CD4-positive, alpha-beta T cell treated with Interleukin-1 beta for 1 hour (primary cell): ENCODE results near the gene METTL3.
"Not testable (repeated sequence)": the region's sequence is repeated elsewhere in the genome, so short reads cannot be mapped to it uniquely, and the experiment has no call there.

Experiments used
- DNase-seq, 2 donors: peaks; one replicate each; pipeline ENCODE4 v3.0.0-alpha.2; 2020 to 2022

The METTL3 gene

DNA sequence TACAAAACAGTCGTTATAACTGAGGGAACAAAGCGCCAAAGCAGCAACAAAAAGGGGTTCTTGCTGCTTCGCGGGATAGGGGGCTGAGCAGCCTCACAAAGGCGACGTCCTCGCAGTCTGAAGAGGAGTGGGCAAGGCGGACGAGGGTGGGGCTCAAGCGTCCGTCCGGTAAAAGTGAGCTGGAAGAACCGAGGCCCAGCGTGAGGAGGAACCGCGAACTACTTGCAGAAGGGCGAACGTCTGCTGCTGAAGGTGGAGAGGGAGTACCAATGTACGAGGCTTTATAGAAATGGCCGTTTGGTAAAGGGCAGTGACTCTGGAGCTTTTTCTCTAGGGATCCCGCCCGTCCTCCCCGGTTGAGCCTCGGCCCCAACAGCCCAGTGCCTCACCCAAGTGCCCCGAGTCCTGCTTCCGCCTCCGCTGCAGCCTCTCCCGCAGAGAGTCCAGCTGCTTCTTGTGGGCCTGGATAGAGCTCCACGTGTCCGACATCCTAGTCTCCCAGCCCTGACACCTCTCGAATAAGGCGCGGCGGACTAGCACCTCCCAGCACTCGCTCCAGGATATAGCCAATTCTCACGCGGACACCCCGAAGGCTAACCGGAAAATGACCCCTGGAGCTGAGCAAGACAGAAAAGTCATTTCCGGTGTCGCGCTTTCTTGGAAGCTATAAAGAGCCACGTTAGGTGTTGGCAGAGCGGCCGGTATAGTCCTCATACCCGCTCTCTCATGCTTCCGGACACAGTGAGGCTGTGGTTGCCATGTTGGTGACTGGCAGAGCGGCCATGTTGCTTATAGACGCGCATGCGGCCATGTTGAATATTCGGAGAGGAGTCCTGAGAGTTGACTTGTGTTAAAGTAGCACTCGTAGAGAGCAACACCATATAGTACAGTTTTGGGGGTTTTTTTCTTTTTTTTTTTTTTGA lies at the start of gene METTL3:
TSS of gene METTL3 (minus strand) at position 606 of the 923 bp plus-strand sequence. CDS start at position 489, 117 bp downstream.
- DNase-seq = peak; percentile 96

- no peak for DNase-seq
These were observed 47.6 kb upstream of the METTL3 start for GRCh38 chr14:21558703-21559170.

GRCh38 chr14:21557084-21557901 lies 46.2 kb upstream of the METTL3 start:
- DNase-seq = peak; percentile 63 to 85

GRCh38 chr14:21556378-21557083 lies 45.4 kb upstream of the METTL3 start:
- DNase-seq = no peak

DNA sequence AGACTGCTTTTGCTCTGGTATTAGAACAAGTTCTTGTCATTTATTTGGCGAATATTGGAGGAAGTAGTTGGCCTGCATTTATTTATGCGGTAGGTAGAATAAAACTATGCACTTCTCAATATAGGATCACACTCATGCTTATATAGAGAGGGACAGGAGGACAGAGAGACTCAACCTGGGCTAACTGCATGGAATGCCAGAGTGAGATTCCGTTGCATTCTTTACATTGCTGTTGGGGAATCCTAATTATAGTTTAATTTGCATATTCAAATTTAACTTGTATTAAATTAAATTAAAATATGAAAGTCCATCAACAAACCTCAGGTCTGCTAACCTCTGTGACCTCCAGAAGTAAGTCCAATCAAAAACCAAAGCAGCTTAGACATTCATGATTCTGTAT lies 42.1 kb upstream of the METTL3 start:
- no peak for DNase-seq

DNA sequence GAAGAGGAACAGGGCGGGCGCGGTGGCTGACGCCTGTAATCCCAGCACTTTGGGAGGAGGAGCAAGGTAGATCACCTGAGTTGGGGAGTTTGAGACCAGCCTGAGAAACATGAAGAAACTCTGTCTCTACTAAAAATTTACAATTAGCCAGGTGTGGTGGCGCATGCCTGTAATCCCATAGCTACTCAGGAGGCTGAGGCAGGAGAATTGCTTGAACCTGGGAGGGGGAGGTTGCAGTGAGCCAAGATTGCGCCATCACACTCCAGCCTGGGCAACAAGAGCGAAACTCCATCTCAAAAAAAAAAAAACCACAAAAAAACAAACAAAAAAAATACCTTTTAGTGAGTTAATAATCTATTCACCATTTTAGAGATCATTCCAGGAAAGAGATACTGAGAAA lies 33.4 kb upstream of the METTL3 start:
- DNase-seq = not testable (repeated sequence)

- no peak for DNase-seq
These were observed 32.8 kb upstream of the METTL3 start for GRCh38 chr14:21543963-21544362.

DNA sequence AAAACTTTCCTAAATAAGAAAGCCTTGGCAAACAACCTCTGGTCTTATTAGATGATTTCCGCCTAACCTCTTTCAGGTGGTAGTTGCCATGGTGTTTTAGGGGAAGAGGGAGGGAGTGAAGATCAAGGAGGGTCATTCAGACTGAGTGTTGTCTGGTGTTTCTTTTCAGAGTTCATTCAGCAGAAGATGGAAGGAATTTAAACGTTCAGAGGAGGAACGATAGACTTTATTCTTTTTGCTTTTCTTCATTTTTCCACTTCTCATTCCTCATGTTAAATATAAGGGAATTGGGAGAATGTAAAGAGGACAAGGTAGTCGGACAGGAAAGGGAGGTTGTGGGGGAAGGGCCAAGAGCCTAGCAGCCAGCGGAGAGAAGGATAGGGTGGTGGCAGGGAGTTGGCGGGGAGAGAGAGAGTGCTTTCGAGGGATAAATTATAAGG lies 32.4 kb upstream of the METTL3 start:
- no peak for DNase-seq

- DNase-seq = no peak
These were observed 30.4 kb upstream of the METTL3 start for GRCh38 chr14:21541413-21542074.

GRCh38 chr14:21539189-21539940 lies 28.2 kb upstream of the METTL3 start:
- DNase-seq = no peak

GRCh38 chr14:21537090-21537424 lies 25.9 kb upstream of the METTL3 start:
- no peak for DNase-seq

- DNase-seq = no peak
These were observed 25.4 kb upstream of the METTL3 start for GRCh38 chr14:21536418-21537089.

DNA sequence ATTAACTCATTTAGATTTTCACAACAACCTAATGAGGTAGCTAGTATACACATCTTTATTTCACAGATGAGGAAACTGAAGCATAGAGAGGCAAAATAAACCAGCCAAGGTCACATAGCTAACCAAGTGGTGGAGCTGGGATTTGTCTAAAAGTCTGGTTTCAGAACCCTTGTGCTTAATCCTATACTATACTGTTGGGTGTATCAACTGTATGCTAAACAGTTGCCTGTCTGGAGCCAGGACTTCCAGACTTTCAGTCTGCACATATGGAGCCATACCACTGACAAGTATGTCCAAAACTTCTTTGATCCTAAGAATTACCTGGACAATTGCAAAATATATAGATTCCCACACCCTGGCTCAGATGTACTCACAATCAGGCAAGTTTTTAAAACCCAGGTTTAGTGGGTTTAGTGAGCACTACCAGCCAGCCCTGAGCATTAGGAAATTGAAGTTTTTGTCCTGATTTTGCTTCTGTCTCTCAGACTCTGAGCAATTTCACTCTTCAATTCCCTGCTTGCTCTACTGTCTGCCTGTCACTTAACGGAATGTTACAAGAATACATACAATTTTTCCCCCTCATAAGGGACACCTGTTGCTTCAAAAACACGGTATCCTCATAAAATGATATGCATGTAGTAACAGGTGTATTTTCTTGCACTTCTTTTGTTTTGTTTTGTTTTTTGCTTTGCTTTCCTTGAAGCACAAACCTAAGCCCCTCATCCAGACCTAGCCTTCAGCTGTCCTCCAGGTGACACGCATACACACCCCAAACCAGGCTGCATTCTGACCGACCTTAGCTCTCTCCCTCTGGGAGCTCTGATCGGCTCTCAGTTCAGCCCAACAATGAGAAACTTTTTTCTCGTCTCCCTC lies 24.6 kb upstream of the METTL3 start:
- DNase-seq = no peak

GRCh38 chr14:21534576-21534975 lies 23.4 kb upstream of the METTL3 start:
- no peak for DNase-seq

DNA sequence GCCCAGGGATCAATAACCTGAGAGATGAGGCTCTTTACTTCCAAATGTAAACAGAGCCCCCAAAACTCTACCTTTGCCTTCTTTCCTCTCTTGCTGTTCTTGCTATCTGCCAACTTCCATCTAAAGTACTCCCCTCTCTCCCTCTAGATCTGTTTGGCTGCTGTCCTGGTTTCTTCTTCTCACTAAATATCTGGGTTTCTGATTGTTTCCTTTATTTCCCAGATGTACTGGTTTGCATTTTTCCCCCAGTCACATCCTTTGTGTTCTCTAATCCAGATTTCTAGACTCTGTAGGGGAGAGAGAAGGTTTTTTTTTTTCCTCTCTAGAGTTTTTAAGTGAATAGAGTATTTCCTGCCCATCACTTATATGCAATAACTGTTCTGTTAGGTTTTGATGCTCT lies 22.2 kb upstream of the METTL3 start:
- no peak for DNase-seq

GRCh38 chr14:21529515-21529914 lies 18.4 kb upstream of the METTL3 start:
- DNase-seq = no peak

- no peak for DNase-seq
These were observed 17.5 kb upstream of the METTL3 start for GRCh38 chr14:21528381-21529348.

DNA sequence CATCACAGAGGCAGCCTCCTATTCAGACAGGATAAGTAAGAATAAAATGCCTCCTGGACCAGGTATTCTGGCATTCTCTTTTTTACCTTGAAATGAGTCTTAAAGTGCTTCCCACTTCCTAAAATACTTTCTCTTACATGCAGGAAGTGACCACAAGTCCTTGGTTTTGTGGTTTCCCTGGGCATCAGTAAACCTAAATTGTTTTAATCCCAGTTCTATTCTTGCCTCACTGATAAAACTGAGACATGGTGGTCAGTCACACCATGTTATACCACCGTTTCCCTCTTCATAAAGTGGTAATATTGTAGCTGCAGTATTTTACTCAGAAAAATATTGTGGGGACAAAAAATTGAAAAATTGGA lies 16.2 kb upstream of the METTL3 start:
- DNase-seq = no peak
